ENCODE data around the gene NACC2. TPM values are rescaled to one million over a fixed set of nuclear protein-coding genes. Genes with fewer than 3 reads are reported as not detected.
A peak's percentile ranks its signal among the peaks of the same experiment; 100 is the strongest.

The NACC2 gene
- total and polyA plus RNA-seq, 4 donors = 4.8 to 17.8 (median 8.8) TPM

DNA sequence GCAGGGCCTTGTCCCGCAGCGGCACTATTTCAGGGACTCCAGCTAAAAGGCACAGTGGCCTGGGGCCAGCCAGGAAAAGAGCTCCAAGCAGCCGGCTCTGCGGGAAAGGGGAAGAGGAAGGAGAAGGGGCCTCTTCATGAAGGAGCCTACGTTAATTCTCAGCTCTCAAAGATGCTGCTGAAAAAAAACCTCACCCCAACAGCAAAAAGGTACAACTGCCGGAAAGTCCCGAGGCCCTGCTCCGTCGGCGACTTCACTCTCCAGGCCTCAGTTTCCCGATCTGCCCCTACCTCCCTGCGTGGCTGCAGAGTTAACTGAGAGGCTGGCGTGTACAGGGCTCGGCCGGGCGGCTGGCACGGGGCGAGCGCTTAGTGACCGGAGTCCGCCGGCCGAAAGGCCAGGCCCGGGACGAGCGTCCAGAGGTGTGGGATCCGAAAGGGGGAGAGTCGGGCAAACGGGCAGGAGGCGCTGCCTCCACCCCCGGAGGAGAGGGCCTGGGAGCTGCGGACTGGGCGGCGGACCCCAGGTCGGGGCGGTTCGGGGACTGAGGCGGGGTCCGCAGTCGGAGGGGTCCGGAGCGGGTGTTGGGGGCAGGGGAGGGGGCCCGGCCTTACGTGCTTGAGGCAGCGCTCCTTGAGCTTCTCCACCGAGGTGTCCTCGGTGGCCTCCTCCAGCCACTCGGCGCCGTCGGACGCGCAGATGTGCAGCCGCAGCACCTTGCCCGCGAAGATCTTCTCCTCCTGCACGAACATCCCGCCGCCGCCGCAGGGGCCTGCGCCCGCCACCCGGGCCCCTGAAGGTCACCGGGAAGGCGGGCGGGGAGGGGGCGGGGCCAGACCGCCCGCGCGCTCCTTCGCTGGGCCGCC lies 134.4 kb downstream of the NACC2 start (continued):
- TF ChIP-seq NR2F2 (IDR thresholded peaks at IDR 0.05) = no peak
- TF ChIP-seq, protein P1, sequence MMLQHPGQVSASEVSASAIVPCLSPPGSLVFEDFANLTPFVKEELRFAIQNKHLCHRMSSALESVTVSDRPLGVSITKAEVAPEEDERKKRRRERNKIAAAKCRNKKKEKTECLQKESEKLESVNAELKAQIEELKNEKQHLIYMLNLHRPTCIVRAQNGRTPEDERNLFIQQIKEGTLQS (IDR thresholded peaks at IDR 0.05) = no peak
- no peak for TF ChIP-seq FOXA1 (IDR thresholded peaks at IDR 0.05)
- no peak for TF ChIP-seq SP1 (IDR thresholded peaks at IDR 0.05)

DNA sequence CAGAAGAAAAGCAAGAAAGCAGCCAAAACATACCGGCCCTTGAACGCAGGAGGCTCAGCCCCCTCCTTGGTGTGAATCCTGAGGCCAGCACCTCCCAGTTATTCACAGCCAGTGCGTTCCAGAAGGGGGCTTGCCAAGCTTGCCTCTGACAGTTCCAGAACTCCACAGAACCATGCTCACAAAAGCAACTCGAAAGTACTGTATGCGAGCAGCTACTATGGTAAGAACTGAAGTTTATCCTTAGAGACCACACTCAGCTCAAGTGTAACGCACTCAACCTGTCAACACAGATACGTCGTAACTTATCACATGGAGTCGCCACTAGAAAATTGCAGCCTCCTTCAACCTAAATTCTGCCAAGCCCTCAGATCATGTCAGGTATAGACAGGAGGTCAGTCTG lies 135.3 kb downstream of the NACC2 start:
- no peaks in the 10 kb centered on the region for H3K9me3 ChIP-seq (ENCODE audit: control insufficient read depth in 4 of 4, low read length in 3 of 4)
- no peak overlapping the region for H3K27ac ChIP-seq (ENCODE audit: low read depth in 1 of 2, low read length in 2 of 2)
- H3K27me3 ChIP-seq (ENCODE audit: control insufficient read depth in 4 of 4, insufficient read depth in 4 of 4, low read length in 3 of 4) = no peaks in the 10 kb centered on the region
- TF ChIP-seq CTCF (IDR thresholded peaks at IDR 0.05; ENCODE audit: low read depth, low read length, missing input control) (no peak), RXRA (IDR thresholded peaks at IDR 0.05) (no peak), YY1 (IDR thresholded peaks at IDR 0.05) (no peak), FOXA2 (IDR thresholded peaks at IDR 0.05) (no peak), HNF4A (conservative IDR thresholded peaks at IDR 0.05) (no peak), GABPA (IDR thresholded peaks at IDR 0.05 in 1 of 2, conservative IDR thresholded peaks at IDR 0.05 in 1 of 2) (no peak)
- TF ChIP-seq, protein P1 (IDR thresholded peaks at IDR 0.05) = no peak
- H3K36me3 ChIP-seq (ENCODE audit: control insufficient read depth in 4 of 4, insufficient read depth in 3 of 4, low read depth in 1 of 4, low read length in 3 of 4) = peaks cover 0 to under 1% (median 0%) of the 10 kb centered on the region in 4 donors
- peak overlapping the region; percentile 25 to 89 (median 86) for H3K4me3 ChIP-seq (ENCODE audit: low read depth in 1 of 3, low read length in 3 of 3)
- 64% methylated on average over 9 of the region's 9 CpGs for WGBS
- no peak for DNase-seq (ENCODE audit: low spot score)
- H3K9ac ChIP-seq (ENCODE audit: low read depth in 1 of 2, low read length in 2 of 2) = peak overlapping the region; percentile 76 to 77
- peaks cover 4 to 22% (median 12%) of the 10 kb centered on the region in 4 donors for H3K4me1 ChIP-seq (ENCODE audit: control insufficient read depth in 4 of 4, insufficient read depth in 4 of 4, low read length in 3 of 4)

DNA sequence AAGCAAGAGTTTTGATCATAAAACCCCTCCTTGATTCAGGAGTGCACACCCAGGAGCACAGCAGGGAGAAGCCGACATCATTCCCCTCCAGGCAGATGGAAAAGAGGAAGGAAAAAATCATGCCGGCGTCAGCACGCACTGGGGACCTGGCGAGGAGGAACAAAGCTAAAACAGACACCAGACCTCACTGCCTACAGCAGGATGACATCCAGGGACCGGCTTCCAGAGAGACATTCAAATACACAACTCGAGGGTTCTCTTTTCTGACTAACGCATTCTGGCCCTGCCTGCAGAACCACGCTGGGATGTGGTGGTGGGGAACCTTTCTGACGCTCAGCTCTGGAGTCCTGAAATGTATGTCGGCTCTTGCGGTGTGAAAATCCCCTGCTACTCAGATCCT lies 136.6 kb downstream of the NACC2 start:
- WGBS = 89% methylated on average over 12 of the region's 12 CpGs
- Histone ChIP-seq H3K27ac (ENCODE audit: low read depth in 1 of 2, low read length in 2 of 2) (no peak overlapping the region), H3K9me3 (ENCODE audit: control insufficient read depth in 4 of 4, low read length in 3 of 4) (no peaks in the 10 kb centered on the region), H3K27me3 (ENCODE audit: control insufficient read depth in 4 of 4, insufficient read depth in 4 of 4, low read length in 3 of 4) (no peaks in the 10 kb centered on the region), H3K36me3 (ENCODE audit: control insufficient read depth in 4 of 4, insufficient read depth in 3 of 4, low read depth in 1 of 4, low read length in 3 of 4) (peaks cover 0 to 6% (median 3%) of the 10 kb centered on the region in 4 donors), H3K4me3 (ENCODE audit: low read depth in 1 of 3, low read length in 3 of 3) (no peak overlapping the region), H3K9ac (ENCODE audit: low read depth in 1 of 2, low read length in 2 of 2) (no peak overlapping the region), H3K4me1 (ENCODE audit: control insufficient read depth in 4 of 4, insufficient read depth in 4 of 4, low read length in 3 of 4) (peaks cover 4 to 22% (median 12%) of the 10 kb centered on the region in 4 donors)
- TF ChIP-seq EGR1 (IDR thresholded peaks at IDR 0.05; ENCODE audit: low read depth in 2 of 2) (no peak), HNF4A (conservative IDR thresholded peaks at IDR 0.05) (no peak), FOXA1 (IDR thresholded peaks at IDR 0.05) (no peak), YY1 (IDR thresholded peaks at IDR 0.05) (no peak), JUND (IDR thresholded peaks at IDR 0.05) (no peak), MAX (IDR thresholded peaks at IDR 0.05) (no peak), SP1 (IDR thresholded peaks at IDR 0.05) (no peak)
- DNase-seq (ENCODE audit: low spot score) = no peak

Measured in liver (tissue), 9 donors.